Measurements from ENCODE around the gene NFKBIA.
"Not testable (repeated sequence)": the region's sequence is repeated elsewhere in the genome, so short reads cannot be mapped to it uniquely, and the experiment has no call there.

The NFKBIA gene

GRCh38 chr14:35407306-35407630 is 2.7 kb upstream of the NFKBIA start:
- no peak for DNase-seq

- DNase-seq: peak; percentile 69
Observed at GRCh38 chr14:35406506-35407305, 2.2 kb upstream of the NFKBIA start.

- DNase-seq: no peak
Observed at GRCh38 chr14:35406090-35406489, 1.5 kb upstream of the NFKBIA start.

GRCh38 chr14:35405304-35405996 is 901 bp upstream of the NFKBIA start:
- DNase-seq: no peak

- peak; percentile 97 for DNase-seq
Observed at GRCh38 chr14:35403603-35404448, 723 bp downstream of the NFKBIA start.

- peak; percentile 61 for DNase-seq
Observed at GRCh38 chr14:35403114-35403602, 1.4 kb downstream of the NFKBIA start.

- peak; percentile 64 for DNase-seq
Observed at GRCh38 chr14:35402323-35403113, 2.0 kb downstream of the NFKBIA start.

GRCh38 chr14:35401422-35402265 is 2.9 kb downstream of the NFKBIA start:
- peak; percentile 45 for DNase-seq

GRCh38 chr14:35400648-35401421 is 3.7 kb downstream of the NFKBIA start:
- peak; percentile 63 for DNase-seq

- peak; percentile 59 for DNase-seq
Observed at GRCh38 chr14:35399083-35399937, 5.2 kb downstream of the NFKBIA start.

GRCh38 chr14:35398071-35398584 is 6.4 kb downstream of the NFKBIA start:
- DNase-seq: no peak

GRCh38 chr14:35396610-35397009 is 7.9 kb downstream of the NFKBIA start:
- not testable (repeated sequence) for DNase-seq

GRCh38 chr14:35395283-35395682 is 9.3 kb downstream of the NFKBIA start:
- no peak for DNase-seq

GRCh38 chr14:35394326-35395013 is 10.1 kb downstream of the NFKBIA start:
- DNase-seq: no peak

GRCh38 chr14:35393826-35394225 is 10.7 kb downstream of the NFKBIA start:
- DNase-seq: no peak

- DNase-seq: no peak
Observed at GRCh38 chr14:35392103-35392502, 12.4 kb downstream of the NFKBIA start.

- no peak for DNase-seq
Observed at GRCh38 chr14:35391388-35391710, 13.2 kb downstream of the NFKBIA start.

GRCh38 chr14:35390577-35391387 is 13.8 kb downstream of the NFKBIA start:
- peak; percentile 60 for DNase-seq
